Activated naive CD4-positive, alpha-beta T cell treated with anti-CD3 and anti-CD28 coated beads, Interleukin-2, amount 50 U/mL, for 24 hours (primary cell): ENCODE data around the gene MOB4.
A peak's percentile ranks its signal among the peaks of the same experiment; 100 is the strongest.
"Not testable (repeated sequence)": the region's sequence is repeated elsewhere in the genome, so short reads cannot be mapped to it uniquely, and the experiment has no call there.

Experiments used
- H3K27ac Mint-ChIP-seq: one replicate; pipeline ENCODE4 v1.8.0; 2021; ENCODE audit warnings: mild to moderate bottlenecking, mixed read lengths
- H3K27me3 Mint-ChIP-seq: one replicate; pipeline ENCODE4 v1.8.0; 2021; ENCODE audit warnings: mixed read lengths
- H3K36me3 Mint-ChIP-seq: one replicate; pipeline ENCODE4 v1.8.0; 2021; ENCODE audit warnings: mixed read lengths
- H3K4me1 Mint-ChIP-seq: one replicate; pipeline ENCODE4 v1.8.0; 2021; ENCODE audit warnings: mixed read lengths
- H3K4me3 Mint-ChIP-seq: one replicate; pipeline ENCODE4 v1.8.0; 2021; ENCODE audit warnings: mild to moderate bottlenecking, mixed read lengths
- H3K9me3 Mint-ChIP-seq: one replicate; pipeline ENCODE4 v1.8.0; 2021; ENCODE audit warnings: mixed read lengths

The MOB4 gene

DNA sequence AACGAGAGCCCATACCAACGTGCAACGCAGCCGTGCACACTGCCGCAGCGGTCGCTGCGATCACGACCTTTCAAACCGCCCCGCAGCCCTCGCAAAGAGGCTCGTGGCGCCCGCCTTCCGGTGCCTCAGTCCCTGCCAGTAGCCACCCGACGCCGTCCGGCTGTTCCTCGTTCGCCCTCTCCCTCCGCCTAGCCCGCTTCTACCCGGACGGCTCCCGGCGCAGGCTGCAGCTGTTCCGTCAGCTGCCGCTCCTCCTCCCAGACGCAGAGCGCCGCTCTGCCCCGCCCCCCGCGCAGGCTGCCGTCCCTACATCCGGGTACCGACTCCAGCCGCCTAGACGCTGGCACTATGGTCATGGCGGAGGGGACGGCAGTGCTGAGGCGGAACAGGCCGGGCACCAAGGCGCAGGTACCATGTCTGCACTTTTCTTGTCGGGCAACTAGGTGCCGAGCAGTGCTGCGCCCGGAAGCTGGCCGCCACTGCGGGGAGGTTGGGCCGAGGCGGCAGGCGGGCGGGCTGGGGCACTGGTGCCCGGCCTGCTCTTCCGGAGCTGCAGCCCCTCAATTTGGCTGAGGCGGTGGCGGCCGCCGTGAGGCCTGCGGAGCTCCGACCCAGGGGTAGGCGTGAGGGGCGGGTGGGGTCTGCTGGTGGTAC, at the start of gene MOB4:
TSS of gene MOB4 (plus strand) at position 328 of the 654 bp plus-strand sequence. CDS start at position 349, 21 bp downstream.
- peaks cover 40% of the 10 kb centered on the region for H3K4me1 Mint-ChIP-seq
- peak within 1 kb of the TSS; percentile 95 for H3K27ac Mint-ChIP-seq
- H3K4me3 Mint-ChIP-seq: peak within 1 kb of the TSS; percentile 96
- H3K36me3 Mint-ChIP-seq: peaks cover 2% of the 10 kb centered on the region
- no peaks in the 10 kb centered on the region for H3K27me3 Mint-ChIP-seq
- no peaks in the 10 kb centered on the region for H3K9me3 Mint-ChIP-seq

DNA sequence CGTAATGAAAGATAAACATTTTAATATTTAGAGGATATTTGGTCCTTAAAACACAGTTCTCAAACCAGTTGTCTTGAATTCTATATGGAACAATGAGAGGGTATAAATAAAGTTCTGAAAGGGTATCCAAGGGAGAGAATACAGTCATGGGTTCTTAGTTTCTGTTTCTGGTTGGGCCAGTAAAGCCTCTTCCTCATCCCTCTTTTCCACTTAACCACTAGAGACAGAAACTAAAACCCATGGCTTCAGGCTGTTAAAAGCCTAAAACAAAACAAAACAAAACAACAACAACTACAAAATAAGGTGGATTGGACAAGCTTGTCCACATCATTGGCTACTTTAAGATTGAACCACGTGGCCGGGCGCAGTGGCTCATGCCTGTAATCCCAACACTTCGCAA, 43.7 kb upstream of the MOB4 start:
- Mint-ChIP-seq H3K4me1 (no peaks in the 10 kb centered on the region), H3K27ac (peak overlapping the region; percentile 4), H3K36me3 (peaks cover 9% of the 10 kb centered on the region), H3K9me3 (no peaks in the 10 kb centered on the region), H3K27me3 (no peaks in the 10 kb centered on the region), H3K4me3 (no peak overlapping the region)

DNA sequence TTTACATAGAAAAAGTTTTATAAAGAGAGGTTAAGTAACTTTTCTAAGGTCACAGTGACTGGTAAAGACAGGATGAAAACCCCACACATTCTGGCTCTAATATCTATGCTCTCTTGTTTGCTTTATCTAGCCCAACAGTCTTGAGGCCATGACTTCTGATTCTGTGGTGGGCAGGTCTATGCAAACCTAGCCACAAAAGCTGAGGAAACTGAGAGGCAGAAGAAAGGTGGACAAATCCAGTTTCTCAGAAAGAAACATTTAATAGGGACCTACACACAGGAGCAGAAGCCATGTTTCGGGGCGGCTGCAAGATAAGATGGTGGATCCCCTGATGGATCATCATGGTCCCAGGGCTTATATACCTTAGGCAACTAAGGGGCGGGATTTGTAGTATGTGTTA, 38.1 kb upstream of the MOB4 start:
- no peak overlapping the region for H3K27ac Mint-ChIP-seq
- no peaks in the 10 kb centered on the region for H3K9me3 Mint-ChIP-seq
- H3K4me1 Mint-ChIP-seq: no peaks in the 10 kb centered on the region
- no peak overlapping the region for H3K4me3 Mint-ChIP-seq
- no peaks in the 10 kb centered on the region for H3K27me3 Mint-ChIP-seq
- peaks cover 25% of the 10 kb centered on the region for H3K36me3 Mint-ChIP-seq

DNA sequence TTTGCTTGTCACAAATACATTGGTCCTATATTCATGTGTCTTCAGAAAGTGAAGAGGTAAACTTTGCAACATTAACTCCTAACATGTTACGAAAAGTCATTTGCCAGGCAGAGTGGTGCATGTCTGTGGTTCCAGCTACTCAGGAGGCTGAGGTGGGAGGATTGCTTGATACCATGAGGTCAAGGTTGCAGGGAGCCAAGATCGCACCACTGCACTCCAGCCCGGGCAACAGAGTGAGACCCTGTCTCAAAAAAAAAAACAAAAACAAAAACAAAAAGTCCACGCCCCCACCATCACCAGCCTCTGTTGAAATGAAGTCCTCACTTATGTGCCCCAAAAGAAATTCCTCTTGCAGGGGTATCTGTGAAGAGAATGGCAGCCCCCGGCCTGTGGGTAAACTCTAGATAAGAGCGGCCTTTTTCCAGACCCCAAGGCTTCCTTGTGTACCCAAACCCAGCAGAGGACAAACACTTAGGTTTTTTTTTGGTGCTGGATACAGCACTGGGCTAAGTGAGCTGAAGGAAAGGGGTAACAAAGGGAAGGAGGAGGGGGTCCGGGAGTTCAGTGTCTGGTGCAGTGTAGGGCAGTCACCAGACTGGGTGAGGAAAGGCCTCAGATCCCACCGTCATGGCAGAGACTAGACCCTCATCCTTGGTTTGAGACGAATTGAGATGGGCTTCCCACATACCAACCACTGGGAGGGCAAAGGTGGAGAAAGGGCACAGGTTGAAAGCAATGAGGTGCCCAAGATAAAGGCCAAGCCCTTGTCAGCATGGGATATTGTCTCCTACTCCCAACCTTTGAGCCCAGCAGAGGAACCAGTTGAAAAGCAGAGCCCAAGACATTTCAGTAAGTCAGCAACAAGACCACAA, 35.5 kb upstream of the MOB4 start:
- no peak overlapping the region for H3K27ac Mint-ChIP-seq
- no peak overlapping the region for H3K4me3 Mint-ChIP-seq
- H3K36me3 Mint-ChIP-seq: peaks cover 33% of the 10 kb centered on the region

DNA sequence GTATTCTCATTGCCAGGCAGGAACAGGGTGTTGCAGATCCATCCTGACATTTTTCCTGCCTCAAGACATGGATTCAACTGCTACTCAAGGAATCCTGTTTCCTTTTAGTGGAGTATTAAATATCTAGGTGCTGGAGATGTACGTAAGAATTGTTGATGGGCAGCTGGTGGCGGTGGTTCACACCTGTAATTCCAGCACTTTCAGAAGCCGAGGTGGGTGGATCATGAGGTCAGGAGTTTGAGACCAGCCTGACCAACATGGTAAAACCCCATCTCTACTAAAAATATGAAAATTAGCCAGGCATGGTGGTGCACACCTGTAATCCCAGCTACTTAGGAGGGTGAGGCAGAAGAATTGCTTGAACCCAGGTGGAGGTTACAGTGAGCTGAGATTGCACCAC, 31.6 kb upstream of the MOB4 start:
- not testable (repeated sequence) for H3K9me3 Mint-ChIP-seq, H3K4me1 Mint-ChIP-seq, H3K27me3 Mint-ChIP-seq, H3K4me3 Mint-ChIP-seq
- Mint-ChIP-seq H3K27ac (peak overlapping the region; percentile 55), H3K36me3 (peaks cover 40% of the 10 kb centered on the region)

More for the DNA sequence above, 35.5 kb upstream of the MOB4 start:
- Mint-ChIP-seq H3K4me1 (no peaks in the 10 kb centered on the region), H3K9me3 (no peaks in the 10 kb centered on the region), H3K27me3 (no peaks in the 10 kb centered on the region)

DNA sequence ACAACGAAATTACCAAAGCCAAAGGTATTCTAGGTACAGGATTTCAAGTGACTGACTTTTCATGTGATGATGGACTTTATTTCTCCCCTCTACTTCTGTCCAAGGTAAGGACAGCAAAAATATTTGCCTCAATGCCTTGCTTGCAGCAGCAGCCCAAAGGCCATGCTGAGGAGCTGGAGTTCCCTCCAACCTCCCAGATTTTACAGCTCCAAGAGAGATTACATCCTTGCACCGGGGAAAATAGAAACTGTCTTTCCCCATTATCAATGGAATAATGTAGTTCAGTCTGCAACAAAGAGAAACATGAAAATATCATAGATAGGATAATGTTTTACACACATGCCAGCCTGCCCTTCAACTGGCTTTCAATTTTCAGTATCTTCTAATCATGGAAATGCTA, 29.7 kb upstream of the MOB4 start:
- Mint-ChIP-seq H3K4me3 (no peak overlapping the region), H3K36me3 (peaks cover 39% of the 10 kb centered on the region), H3K4me1 (peaks cover 8% of the 10 kb centered on the region), H3K27ac (no peak overlapping the region), H3K27me3 (no peaks in the 10 kb centered on the region), H3K9me3 (no peaks in the 10 kb centered on the region)

DNA sequence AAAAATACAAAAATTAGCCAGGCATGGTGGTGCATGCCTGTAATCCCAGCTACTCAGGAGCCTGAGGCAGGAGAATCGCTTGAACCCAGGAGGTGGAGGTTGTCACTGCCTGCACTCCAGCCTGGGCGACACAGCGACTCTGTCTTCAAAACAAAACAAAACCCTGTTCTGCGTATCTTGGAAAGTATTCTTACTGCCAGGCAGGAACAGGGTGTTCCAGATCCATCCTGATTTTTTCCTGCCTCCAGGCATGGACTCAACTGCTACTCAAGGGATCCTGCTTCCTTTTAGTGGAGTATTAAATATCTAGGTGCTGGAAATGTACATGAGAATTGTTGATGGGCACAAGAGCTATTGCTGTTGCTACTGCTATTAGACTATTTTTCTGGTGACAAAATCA, 28.5 kb upstream of the MOB4 start:
- H3K4me1 Mint-ChIP-seq: peaks cover 14% of the 10 kb centered on the region
- no peak overlapping the region for H3K4me3 Mint-ChIP-seq
- no peaks in the 10 kb centered on the region for H3K9me3 Mint-ChIP-seq
- H3K36me3 Mint-ChIP-seq: peaks cover 37% of the 10 kb centered on the region
- no peak overlapping the region for H3K27ac Mint-ChIP-seq
- no peaks in the 10 kb centered on the region for H3K27me3 Mint-ChIP-seq

DNA sequence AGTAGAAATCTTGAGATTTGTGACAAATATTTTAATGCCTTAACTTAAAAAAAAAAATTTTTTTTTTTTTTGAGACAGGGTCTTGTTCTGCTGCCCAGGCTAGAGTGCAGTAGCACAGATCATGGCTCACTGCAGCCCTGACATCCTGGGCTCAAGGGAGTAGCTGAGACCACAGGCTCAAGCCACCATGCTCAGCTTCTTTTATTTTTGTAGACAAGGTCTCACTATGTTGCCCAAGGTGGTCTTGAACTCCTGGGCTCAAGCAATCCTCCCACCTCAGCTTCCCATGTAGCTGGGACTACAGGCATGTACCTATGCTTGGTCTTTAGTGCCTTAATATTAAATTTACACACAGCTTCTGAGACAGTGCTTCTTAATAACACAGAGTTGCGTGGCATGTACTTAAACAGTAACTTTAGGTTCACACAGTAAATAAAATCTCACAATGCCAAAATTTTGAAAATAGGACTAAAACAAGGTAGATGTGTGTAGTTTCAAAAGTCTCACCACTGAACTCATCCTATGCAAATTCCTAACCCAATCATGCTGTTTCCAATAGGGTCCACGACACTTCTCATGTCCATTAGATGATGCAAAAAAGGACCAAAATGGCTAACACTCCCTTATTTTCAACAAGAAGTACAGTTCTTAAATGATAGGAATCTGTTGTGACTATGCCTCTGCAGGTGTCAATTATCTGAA, 20.3 kb upstream of the MOB4 start:
- H3K36me3 Mint-ChIP-seq: peaks cover 40% of the 10 kb centered on the region
- H3K4me1 Mint-ChIP-seq: peaks cover 42% of the 10 kb centered on the region
- no peaks in the 10 kb centered on the region for H3K9me3 Mint-ChIP-seq
- H3K27ac Mint-ChIP-seq: peak overlapping the region; percentile 14
- peak overlapping the region; percentile 100 for H3K4me3 Mint-ChIP-seq
- H3K27me3 Mint-ChIP-seq: no peaks in the 10 kb centered on the region

DNA sequence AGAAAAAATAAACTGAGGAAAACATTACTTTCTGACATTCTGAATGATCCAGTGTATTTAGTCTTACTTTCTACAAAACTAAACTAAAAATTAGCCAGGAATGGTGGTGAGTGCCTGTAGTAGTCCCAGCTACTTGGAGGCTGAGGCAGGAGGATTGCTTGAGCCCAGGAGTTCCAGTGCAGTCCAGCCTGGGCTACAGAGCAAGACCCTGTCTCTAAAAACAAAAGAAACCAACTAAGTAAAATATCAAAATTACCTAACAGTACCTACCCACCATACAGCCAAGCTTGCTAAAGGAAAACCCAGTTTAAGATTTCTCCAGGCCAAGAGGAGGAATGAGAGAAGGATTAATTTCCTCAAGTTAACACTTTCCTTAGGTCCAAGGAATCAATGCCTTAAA, 19.2 kb upstream of the MOB4 start:
- H3K4me1 Mint-ChIP-seq: peaks cover 39% of the 10 kb centered on the region
- no peaks in the 10 kb centered on the region for H3K9me3 Mint-ChIP-seq
- H3K36me3 Mint-ChIP-seq: peaks cover 46% of the 10 kb centered on the region
- peak overlapping the region; percentile 100 for H3K4me3 Mint-ChIP-seq
- no peaks in the 10 kb centered on the region for H3K27me3 Mint-ChIP-seq
- peak overlapping the region; percentile 41 for H3K27ac Mint-ChIP-seq

DNA sequence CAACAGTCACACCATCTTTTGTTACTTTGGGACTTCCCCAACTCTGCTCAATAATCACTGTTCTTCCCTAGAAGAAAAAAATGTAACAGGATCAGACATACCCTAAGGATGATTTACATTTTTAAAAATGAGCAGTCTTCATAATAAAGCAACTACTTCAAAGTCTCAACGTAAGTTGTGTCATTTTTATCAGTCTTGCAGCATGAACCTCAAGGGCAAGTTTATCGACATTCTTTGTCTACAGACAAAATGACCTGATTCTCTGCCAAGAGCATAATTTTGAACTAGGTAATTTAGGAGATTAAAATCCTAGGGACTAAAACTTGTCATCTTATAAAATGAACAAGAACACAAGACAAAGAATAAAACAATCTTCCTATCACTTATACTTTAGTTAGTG, 18.5 kb upstream of the MOB4 start:
- peak overlapping the region; percentile 96 for H3K27ac Mint-ChIP-seq
- H3K4me1 Mint-ChIP-seq: peaks cover 42% of the 10 kb centered on the region
- no peaks in the 10 kb centered on the region for H3K27me3 Mint-ChIP-seq
- peaks cover 52% of the 10 kb centered on the region for H3K36me3 Mint-ChIP-seq
- no peaks in the 10 kb centered on the region for H3K9me3 Mint-ChIP-seq
- H3K4me3 Mint-ChIP-seq: peak overlapping the region; percentile 100

DNA sequence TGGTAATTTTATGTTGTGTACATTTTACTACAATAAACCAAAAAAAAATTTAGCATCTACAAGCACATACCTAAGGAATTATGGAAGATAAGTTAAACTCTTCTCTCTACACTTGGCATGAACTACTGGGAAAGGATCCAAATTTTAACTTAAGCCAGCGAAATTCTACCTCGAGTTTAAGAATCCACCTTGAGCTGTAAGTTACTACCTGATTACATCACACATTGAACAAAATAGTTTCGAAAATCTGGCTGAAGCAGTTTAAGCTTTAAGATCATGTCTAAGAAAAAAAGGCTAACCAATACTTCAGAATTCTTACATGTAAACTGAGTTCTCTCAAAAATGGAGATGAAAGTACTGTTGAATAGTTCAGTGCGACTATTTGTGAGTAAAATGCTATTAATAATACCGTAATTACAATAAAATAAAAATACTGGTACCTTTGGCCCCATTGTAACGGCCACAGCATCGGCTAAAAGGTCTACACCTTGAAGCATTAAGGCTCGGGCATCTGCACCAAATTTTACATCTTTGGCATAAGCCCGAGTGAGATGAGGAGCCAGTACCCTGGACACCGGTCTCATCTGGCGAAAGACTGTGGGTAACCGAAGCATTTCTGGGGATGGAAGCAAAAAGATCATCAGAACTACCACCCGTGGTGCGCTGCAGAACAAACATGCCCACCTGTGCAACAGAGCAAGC, 17.5 kb upstream of the MOB4 start:
- H3K36me3 Mint-ChIP-seq: peaks cover 59% of the 10 kb centered on the region
- no peaks in the 10 kb centered on the region for H3K27me3 Mint-ChIP-seq
- H3K4me3 Mint-ChIP-seq: peak overlapping the region; percentile 100
- H3K27ac Mint-ChIP-seq: peak overlapping the region; percentile 96
- peaks cover 44% of the 10 kb centered on the region for H3K4me1 Mint-ChIP-seq
- no peaks in the 10 kb centered on the region for H3K9me3 Mint-ChIP-seq

DNA sequence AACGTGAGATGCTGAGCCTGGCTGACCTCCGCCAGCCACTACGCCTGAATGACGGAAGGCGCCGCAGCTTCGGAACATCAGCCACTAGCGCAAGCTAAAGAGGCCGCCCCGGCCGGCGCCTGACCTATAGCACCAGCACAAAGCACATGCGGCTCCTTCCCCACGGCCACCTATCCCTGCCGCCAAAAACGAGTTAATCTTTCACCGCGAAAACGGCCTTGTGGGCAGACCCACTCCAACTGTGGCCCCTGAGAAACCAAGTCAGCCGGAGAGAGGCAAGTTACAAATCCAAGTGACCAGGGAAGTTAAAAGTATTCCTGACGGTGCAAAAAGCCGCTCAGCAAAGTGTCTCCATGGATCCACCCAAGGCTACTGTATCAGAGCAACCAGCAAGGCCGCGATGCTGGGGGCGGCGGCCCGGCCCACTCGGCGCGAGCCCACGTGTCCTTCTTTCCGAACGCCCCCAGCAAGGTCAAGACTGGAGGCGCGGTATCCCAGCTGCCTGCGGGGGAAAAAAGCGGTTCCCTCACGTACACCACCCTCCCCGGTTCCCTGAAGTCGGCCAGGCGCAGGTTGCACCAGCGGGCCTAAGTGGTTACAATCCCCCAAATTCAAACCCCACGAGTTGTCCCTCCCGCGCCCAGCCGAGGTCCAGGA, 16.8 kb upstream of the MOB4 start:
- peak overlapping the region; percentile 96 for H3K27ac Mint-ChIP-seq
- peak overlapping the region; percentile 100 for H3K4me3 Mint-ChIP-seq
- H3K4me1 Mint-ChIP-seq: peaks cover 49% of the 10 kb centered on the region
- no peaks in the 10 kb centered on the region for H3K9me3 Mint-ChIP-seq
- H3K36me3 Mint-ChIP-seq: peaks cover 58% of the 10 kb centered on the region
- no peaks in the 10 kb centered on the region for H3K27me3 Mint-ChIP-seq

DNA sequence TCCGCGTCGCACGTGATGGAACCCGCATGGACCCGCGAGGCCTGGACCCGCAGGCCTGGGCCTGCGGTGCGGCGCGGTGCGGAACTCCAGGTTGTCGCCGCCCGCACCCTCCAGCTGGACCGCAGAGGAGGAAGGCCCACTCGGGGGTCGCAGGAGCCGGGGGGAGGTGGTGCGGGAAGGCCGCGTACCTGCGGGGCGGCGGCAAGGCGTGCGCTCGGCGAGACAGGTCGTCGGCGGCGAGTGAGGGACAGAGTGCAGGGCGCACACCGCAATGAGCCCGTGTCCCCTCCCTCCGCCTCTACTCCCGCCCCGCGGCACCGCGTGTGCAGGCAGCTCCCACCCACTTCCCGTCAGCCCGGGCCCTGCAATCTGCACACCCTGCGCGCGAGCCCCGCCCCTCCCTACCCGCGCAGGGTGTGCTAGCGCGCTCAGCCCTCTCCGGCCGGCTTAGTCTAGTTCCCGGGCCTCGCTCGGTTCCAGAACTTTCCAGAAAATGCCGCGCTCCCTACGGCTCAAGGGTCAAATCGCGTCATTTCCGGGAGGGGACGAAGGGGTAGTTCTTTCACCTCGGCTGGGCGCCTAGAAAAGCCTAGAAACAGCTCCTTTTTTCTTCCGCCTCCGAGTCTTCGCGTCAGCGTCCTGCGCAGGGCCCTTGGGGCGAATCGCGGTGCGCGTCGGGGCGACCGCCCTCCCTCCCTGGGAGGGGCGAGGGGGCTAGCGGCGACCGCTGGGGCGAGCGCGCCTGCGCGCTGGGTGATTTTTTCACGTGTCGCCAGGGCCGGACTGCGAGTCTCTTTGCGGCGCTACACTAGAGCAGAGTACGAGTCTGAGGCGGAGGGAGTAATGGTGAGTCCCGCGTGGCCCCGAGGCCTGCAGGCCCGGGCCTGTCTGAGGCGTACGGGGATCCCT, 16.0 kb upstream of the MOB4 start, which contains the start of the genes HSPD1 and HSPE1:
TSS of gene HSPD1 (minus strand) at position 247 of the 909 bp plus-strand sequence. CDS start 992 bp downstream, outside the sequence.
TSS of gene HSPE1 (plus strand) at position 786 of the 909 bp plus-strand sequence. CDS start at position 844, 58 bp downstream.
- H3K9me3 Mint-ChIP-seq: no peaks in the 10 kb centered on the region
- no peaks in the 10 kb centered on the region for H3K27me3 Mint-ChIP-seq
- peak within 1 kb of the TSS; percentile 100 for H3K4me3 Mint-ChIP-seq
- peaks cover 53% of the 10 kb centered on the region for H3K4me1 Mint-ChIP-seq
- peaks cover 55% of the 10 kb centered on the region for H3K36me3 Mint-ChIP-seq
- H3K27ac Mint-ChIP-seq: peak within 1 kb of the TSS; percentile 98
